CMK (cell line): ENCODE data around the gene THSD7A.

Experiments used
- DNase-seq: peaks from one replicate; pipeline ENCODE4 v3.0.0-alpha.2; 2010; ENCODE audit warnings: low read depth

The THSD7A gene

GRCh38 chr7:11404355-11404754, 427.6 kb downstream of the THSD7A start:
- no peak for DNase-seq

DNA sequence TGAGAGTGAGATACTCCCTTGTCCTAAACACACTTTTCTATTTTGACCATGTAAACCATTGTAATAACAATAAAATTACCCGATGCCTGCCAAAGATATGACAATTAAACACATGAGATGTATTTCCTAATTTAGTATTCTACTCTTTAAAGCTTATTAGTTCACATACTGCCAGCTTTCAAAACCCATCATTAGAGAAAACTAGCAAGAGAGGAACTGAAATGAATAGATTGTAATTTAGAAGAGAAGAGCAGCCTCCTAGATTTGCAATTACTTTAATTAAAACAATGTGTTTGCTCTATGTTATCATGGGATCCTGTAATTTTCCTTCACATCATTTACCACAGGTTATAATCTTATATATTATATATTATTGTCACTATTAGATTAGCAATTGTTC, 428.2 kb downstream of the THSD7A start:
- DNase-seq = no peak

DNA sequence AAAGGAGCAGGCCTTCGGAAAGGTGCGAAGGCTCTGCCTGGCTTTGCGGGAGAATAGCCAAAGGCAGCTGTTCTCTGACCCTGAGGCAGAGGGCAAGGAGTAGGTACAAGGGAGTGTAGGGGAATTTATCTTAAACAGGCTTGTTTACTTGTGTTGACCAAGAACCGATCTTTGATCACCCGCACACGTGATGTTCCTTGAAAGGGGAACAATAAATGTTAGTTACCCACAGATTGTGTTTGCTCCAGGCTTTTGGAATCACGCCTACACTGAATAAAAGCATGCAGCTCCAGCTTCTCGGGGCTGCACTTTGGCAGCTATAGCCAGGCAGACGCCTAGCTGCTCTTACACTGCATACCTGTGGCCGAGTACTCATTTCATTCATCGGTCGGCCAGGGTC, 437.6 kb downstream of the THSD7A start:
- DNase-seq = no peak

- no peak for DNase-seq
Measured at GRCh38 chr7:11379641-11380040, 452.4 kb downstream of the THSD7A start.

GRCh38 chr7:11376529-11376928, 455.5 kb downstream of the THSD7A start:
- no peak for DNase-seq

DNA sequence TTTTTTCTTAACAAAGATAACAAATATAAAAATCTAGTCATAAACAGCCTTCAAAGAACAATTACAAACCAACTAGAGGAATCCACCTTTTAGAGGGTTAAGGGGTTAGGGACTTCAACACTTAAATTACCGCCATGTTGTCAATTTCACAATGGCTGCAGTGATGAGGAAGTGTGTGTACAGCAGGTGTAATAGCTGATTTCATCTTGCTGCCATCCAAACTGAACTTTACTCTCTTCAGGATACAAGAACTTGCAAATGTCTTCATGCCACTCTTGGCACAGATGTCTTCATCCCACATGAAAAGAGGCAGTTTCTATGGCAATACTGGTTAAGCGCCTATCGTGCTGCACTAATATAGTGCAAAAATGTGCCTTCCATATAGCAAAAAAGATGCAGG, 457.4 kb downstream of the THSD7A start:
- DNase-seq = no peak

- no peak for DNase-seq
Measured at GRCh38 chr7:11373546-11374142, 458.4 kb downstream of the THSD7A start.

DNA sequence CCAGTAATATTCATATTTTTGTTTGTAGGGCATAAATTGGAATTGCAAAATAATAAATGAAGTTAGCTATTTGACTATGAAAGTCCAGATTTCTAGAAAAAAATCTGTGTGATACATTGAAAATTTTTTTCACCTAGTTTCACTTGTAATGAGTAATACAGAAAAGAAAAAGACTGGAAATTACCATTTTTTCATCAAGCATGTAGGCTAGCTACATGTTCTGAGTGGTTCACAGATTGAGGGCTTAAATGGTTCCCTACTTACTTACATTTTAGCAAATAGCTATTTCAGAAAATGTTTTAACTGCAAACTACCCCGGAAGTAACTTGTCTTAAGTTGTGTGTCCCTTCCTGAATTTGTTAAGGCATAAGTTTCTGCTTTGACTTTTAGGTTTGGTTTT, 462.3 kb downstream of the THSD7A start:
- DNase-seq = no peak

DNA sequence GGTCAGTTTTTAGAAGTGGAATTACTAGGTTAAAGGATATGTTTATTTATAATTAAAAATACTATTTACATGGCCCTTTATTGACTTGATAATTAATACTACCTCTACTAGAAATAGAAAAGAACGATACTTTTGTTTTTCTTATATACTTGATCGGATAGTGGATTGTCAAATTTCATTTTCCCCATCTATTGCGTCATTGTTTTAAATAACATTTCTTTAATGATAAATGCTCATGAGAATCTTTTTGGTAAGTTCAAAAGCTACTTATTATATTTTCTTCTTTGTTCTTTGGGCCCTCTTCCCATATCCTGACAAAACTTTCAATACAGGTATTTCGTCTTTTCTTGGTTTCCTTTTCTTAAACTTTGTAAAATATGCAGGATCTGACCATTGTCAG, 465.9 kb downstream of the THSD7A start:
- DNase-seq = no peak

- no peak for DNase-seq
Measured at GRCh38 chr7:11358637-11359036, 473.4 kb downstream of the THSD7A start.

DNA sequence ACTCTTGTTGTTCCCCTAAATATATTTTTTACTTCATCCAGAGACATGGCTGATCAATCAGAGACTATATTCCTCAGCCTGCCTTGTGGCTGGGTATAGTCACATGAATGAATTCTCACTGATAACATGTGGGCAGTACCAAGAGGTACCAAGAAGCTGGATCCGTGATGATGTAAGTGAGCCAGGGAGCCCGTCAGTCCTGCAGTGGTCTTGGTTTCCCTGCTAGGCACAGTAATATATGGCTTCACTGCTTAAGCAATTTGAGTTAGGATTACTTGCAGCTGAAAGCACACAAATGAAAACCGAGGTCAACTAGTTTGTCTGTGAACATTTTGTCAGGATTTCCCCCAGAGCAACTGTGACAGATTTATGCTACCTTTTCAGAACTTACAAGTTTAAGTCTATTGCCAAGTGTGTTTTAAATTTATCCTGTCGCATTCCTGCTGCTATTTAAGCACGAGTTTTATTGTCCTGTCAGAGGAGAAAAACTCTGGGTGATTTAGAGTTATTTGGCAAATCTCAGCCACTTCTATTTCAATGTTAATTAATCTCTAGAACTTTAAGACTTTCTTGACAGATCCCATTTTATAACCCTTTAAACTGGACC, 476.5 kb downstream of the THSD7A start:
- no peak for DNase-seq

DNA sequence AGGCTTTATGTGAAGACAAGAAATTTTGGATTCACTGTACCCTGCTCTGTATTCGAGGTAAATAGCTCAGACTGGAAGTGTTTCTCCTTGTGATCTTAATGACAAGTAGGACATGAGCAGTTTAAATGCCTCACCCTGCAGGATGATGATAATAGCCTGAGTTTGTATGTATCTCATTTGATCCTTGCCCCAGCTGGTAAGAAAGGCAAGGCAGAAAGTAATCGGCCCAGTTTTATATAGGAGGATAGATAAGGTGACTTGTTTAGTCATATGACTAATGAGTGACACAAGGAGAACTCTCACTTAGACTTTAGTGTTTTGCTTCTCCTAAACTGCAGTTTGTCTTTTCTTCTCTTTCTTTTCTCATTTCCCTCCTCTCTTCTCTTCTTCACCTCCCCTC, 485.7 kb downstream of the THSD7A start:
- no peak for DNase-seq

- DNase-seq = no peak
Measured at GRCh38 chr7:11345621-11346020, 486.4 kb downstream of the THSD7A start.

DNA sequence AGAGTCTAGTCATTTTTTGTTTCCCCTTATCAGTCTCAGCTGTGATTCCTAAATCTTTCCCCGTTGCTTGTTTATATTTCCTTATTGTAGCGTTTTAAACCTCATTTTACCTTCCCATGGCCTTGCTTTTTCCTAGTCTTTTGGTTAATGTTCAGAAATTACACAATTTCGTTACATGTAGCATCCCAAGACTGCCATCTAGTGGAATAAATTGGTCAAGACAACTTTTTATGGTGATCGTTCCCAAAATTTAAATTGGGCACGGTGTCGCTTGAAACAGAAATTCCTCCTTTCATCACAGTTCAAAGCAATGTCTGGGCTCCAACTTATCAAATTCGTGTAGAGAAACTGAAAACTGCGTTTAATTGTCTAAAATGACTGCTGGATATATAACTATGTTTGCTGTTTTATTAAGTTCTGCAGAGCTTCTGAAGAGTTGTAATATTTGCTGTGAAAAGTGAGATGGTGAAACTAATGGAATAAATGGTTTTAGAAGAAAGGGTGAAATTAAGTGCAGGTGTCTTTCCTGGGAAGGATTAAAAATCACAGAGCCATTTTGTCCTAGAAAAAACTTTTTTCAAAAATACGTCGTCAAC, 488.1 kb downstream of the THSD7A start:
- peak; percentile 2 for DNase-seq

DNA sequence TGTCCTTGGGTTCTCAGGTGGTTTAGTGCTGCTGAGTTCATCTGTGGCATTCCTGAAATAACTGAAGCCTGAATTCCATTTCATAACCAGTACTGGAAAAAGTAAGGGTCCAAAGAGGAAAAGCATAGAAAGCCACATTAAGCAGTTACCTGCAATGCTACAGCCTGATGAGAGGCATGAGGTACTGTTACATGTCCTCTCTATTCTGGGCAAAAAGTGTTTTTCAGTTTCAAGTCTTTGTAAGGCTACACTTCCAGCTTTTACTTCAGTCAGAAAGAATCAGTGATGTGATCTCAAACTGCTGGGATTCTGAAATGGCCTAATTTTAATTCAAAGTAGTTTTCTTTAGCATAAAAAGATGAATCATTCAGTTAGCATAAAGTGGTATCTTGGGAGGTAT, 488.9 kb downstream of the THSD7A start:
- DNase-seq = no peak

- DNase-seq = no peak
Measured at GRCh38 chr7:11341285-11341944, 490.6 kb downstream of the THSD7A start.

GRCh38 chr7:11336432-11336831, 495.6 kb downstream of the THSD7A start:
- DNase-seq = no peak

GRCh38 chr7:11335947-11336346, 496.1 kb downstream of the THSD7A start:
- no peak for DNase-seq

DNA sequence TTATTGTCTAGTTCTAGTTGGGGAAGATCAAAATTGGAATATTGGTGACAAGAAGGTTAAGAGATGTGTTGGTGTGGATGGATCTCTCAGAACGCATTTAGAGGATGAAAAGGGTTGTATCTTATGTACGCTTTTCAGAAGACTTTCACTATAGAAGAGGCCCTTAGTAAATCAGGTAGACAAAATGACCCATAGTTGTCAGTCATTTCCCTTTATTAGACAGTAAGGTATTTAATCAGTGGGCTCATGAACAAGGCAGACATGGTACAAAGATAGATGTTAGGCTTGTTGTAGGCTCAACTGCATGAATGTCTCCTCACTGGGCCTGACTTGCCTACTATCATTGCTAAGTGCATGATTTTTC, 499.2 kb downstream of the THSD7A start:
- DNase-seq = no peak

DNA sequence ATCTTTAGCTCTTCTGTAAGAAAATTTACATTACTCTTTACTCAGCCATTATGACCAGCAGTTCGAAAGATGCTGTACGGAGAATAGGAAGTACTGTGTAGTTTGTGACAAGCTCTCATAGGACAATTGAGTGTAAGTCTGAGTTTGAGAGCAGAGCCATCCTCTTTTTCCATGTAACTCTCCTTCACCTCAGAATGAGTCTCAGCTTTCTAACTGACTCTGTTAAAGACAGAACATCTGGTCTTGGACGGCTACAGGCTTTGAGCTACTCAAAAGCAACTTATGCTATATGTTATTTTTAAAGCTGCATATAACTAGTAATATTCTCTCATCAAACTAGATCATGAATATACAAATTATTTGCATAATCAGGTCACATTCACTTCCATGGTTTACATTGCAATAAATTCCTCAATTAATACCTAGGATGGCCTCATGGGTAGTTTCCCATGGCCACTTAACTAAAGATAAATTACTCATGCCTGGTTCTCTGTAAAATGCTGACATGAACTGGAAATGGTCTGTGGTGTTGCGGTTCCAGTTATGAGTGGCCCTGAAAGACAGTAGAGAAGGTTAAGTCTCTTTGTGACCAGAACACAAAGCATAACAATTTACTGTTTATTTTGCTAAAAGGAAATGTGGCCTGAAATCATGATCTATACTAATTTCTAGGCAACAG, 499.7 kb downstream of the THSD7A start:
- DNase-seq = no peak

GRCh38 chr7:11331128-11332102, 500.6 kb downstream of the THSD7A start:
- DNase-seq = no peak

GRCh38 chr7:11330717-11331116, 501.3 kb downstream of the THSD7A start:
- DNase-seq = no peak
